Neural crest cell (in vitro differentiated cells): ENCODE results near the gene LRRC4B. TPM values are rescaled to one million over a fixed set of nuclear protein-coding genes. Genes with fewer than 3 reads are reported as not detected.
"Not testable (repeated sequence)": the region's sequence is repeated elsewhere in the genome, so short reads cannot be mapped to it uniquely, and the experiment has no call there.

Experiments used
- DNase-seq: peaks from one replicate; pipeline ENCODE4 v3.0.0; 2021; ENCODE audit warnings: low read depth, mixed read lengths, low spot score
- H3K27ac Mint-ChIP-seq: one replicate; pipeline ENCODE4 v1.8.0; 2021; ENCODE audit warnings: mild to moderate bottlenecking, mixed read lengths; ENCODE audit not compliant: unreplicated experiment
- H3K27me3 Mint-ChIP-seq: 2 replicates; pipeline ENCODE4 v1.8.0; 2021; ENCODE audit warnings: low read depth, mild to moderate bottlenecking, mixed read lengths
- H3K36me3 Mint-ChIP-seq: 2 replicates; pipeline ENCODE4 v1.8.0; 2021; ENCODE audit warnings: low read depth, mild to moderate bottlenecking, mixed read lengths
- H3K4me1 Mint-ChIP-seq: 2 replicates; pipeline ENCODE4 v1.8.0; 2021; ENCODE audit warnings: mixed read lengths
- H3K4me3 Mint-ChIP-seq: one replicate; pipeline ENCODE4 v1.8.0; 2021; ENCODE audit warnings: mild to moderate bottlenecking, mixed read lengths
- H3K9me3 Mint-ChIP-seq: 2 replicates; pipeline ENCODE4 v1.8.0; 2021; ENCODE audit warnings: mixed read lengths
- CTCF ChIP-seq: fragments of 200-600 bp; sonication (generic); conservative IDR thresholded peaks from 2 replicates; pipeline ENCODE4 v1.5.0; 2021; ENCODE audit warnings: antibody characterized with exemption, mild to moderate bottlenecking
- total RNA-seq: library from RNA; stranded (reverse); gene quantifications from 2 replicates; pipeline ENCODE4 v1.2.1, GENCODE V29; 2021

LRRC4B gene
- total RNA-seq, 1 donor from 2014 or later: 50.2 TPM

- peaks cover 4% of the 10 kb centered on the region for H3K9me3 Mint-ChIP-seq
- H3K27ac Mint-ChIP-seq: no peak overlapping the region
- peaks cover 20% of the 10 kb centered on the region for H3K4me1 Mint-ChIP-seq
- H3K27me3 Mint-ChIP-seq: no peaks in the 10 kb centered on the region
- TF ChIP-seq CTCF: no peak
- DNase-seq: no peak
- H3K36me3 Mint-ChIP-seq: peaks cover 26% of the 10 kb centered on the region
- no peak overlapping the region for H3K4me3 Mint-ChIP-seq
Measured at GRCh38 chr19:50535672-50536187, 32.5 kb downstream of the LRRC4B start.

GRCh38 chr19:50534478-50534877, 33.8 kb downstream of the LRRC4B start:
- peaks cover 4% of the 10 kb centered on the region for H3K9me3 Mint-ChIP-seq

GRCh38 chr19:50532952-50533351, 35.3 kb downstream of the LRRC4B start:
- Mint-ChIP-seq H3K27ac (no peak overlapping the region), H3K4me1 (peaks cover 19% of the 10 kb centered on the region), H3K36me3 (peaks cover 26% of the 10 kb centered on the region), H3K4me3 (no peak overlapping the region), H3K27me3 (no peaks in the 10 kb centered on the region), H3K9me3 (peaks cover 4% of the 10 kb centered on the region)
- TF ChIP-seq CTCF: no peak
- DNase-seq: no peak

More at GRCh38 chr19:50534478-50534877, 33.8 kb downstream of the LRRC4B start:
- Mint-ChIP-seq H3K4me1 (peaks cover 20% of the 10 kb centered on the region), H3K27me3 (no peaks in the 10 kb centered on the region), H3K4me3 (no peak overlapping the region), H3K27ac (no peak overlapping the region), H3K36me3 (peaks cover 26% of the 10 kb centered on the region)
- no peak for DNase-seq
- TF ChIP-seq CTCF: no peak

- H3K4me3 Mint-ChIP-seq: no peak overlapping the region
- TF ChIP-seq CTCF: no peak
- DNase-seq: no peak
- H3K9me3 Mint-ChIP-seq: peaks cover 4% of the 10 kb centered on the region
- peaks cover 21% of the 10 kb centered on the region for H3K36me3 Mint-ChIP-seq
- H3K4me1 Mint-ChIP-seq: peaks cover 13% of the 10 kb centered on the region
- no peak overlapping the region for H3K27ac Mint-ChIP-seq
- H3K27me3 Mint-ChIP-seq: no peaks in the 10 kb centered on the region
Measured at GRCh38 chr19:50531171-50531612, 37.0 kb downstream of the LRRC4B start.

GRCh38 chr19:50528052-50528451, 40.2 kb downstream of the LRRC4B start:
- not testable (repeated sequence) for H3K27me3 Mint-ChIP-seq, H3K9me3 Mint-ChIP-seq, DNase-seq, H3K4me3 Mint-ChIP-seq, H3K27ac Mint-ChIP-seq
- Mint-ChIP-seq H3K4me1 (peaks cover 13% of the 10 kb centered on the region), H3K36me3 (peaks cover 11% of the 10 kb centered on the region)

- Mint-ChIP-seq H3K4me1 (no peaks in the 10 kb centered on the region), H3K27ac (no peak overlapping the region), H3K4me3 (no peak overlapping the region), H3K9me3 (no peaks in the 10 kb centered on the region), H3K36me3 (peaks cover 7% of the 10 kb centered on the region), H3K27me3 (no peaks in the 10 kb centered on the region)
- no peak for DNase-seq
- no peak for TF ChIP-seq CTCF
Measured at GRCh38 chr19:50522881-50523280, 45.4 kb downstream of the LRRC4B start.
